H1 (cell line): ENCODE results near the gene RADIL. TPM values are rescaled to one million over a fixed set of nuclear protein-coding genes. Genes with fewer than 3 reads are reported as not detected.
A peak's percentile ranks its signal among the peaks of the same experiment; 100 is the strongest.

Experiments
- CTCF ChIA-PET: fragments of 300-600 bp; sonication (Branson Sonifier 250); formaldehyde crosslinking; loops from one replicate; lab custom pipeline; 2021; ENCODE audit not compliant: partially characterized antibody; lab: Charles Lee
- POLR2A ChIA-PET: fragments of 300-600 bp; sonication (Branson Sonifier 250); formaldehyde crosslinking; loops from one replicate; lab custom pipeline; 2021; ENCODE audit warnings: inconsistent platforms; ENCODE audit not compliant: partially characterized antibody; lab: Charles Lee
- DNase-seq, 2 experiments: peaks; one replicate each; pipeline versions ENCODE4 v3.0.0 to v3.0.0-alpha.2; 2010 to 2022; ENCODE audit warnings: low spot score in 2 of 2, low read depth in 1 of 2, mixed read lengths in 1 of 2
- FAIRE-seq: peaks from 2 replicates; lab custom pipeline; 2011; peaks lifted over from hg19 to GRCh38; lab: Jason Lieb, UNC
- H2AFZ ChIP-seq: 2 replicates; pipeline ENCODE4 v1.8.1; 2012; ENCODE audit warnings: low read length, inconsistent platforms
- H2AK5ac ChIP-seq: 2 replicates; pipeline ENCODE4 v1.6.1; 2013; ENCODE audit warnings: low read depth, low read length
- H2BK120ac ChIP-seq: replicated peaks from 2 replicates; pipeline ENCODE3; 2013; ENCODE audit warnings: low read depth, low read length, inconsistent platforms
- H2BK12ac ChIP-seq: 2 replicates; pipeline ENCODE4 v1.6.1; 2013; ENCODE audit warnings: low read depth, low read length
- H2BK15ac ChIP-seq: 2 replicates; pipeline ENCODE4 v1.6.1; 2013; ENCODE audit warnings: low read length
- H2BK20ac ChIP-seq: 2 replicates; pipeline ENCODE4 v1.6.1; 2013; ENCODE audit warnings: low read length
- H2BK5ac ChIP-seq: 2 replicates; pipeline ENCODE4 v1.6.1; 2013; ENCODE audit warnings: low read depth, low read length
- H3K14ac ChIP-seq: 2 replicates; pipeline ENCODE4 v1.6.1; 2013; ENCODE audit warnings: inconsistent platforms; ENCODE audit not compliant: insufficient read length
- H3K18ac ChIP-seq: 2 replicates; pipeline ENCODE4 v1.6.1; 2013; ENCODE audit warnings: low read length; ENCODE audit errors: extremely low read depth
- H3K23ac ChIP-seq: 2 replicates; pipeline ENCODE4 v1.6.1; 2013; ENCODE audit warnings: inconsistent platforms; ENCODE audit not compliant: insufficient read length
- H3K23me2 ChIP-seq: 2 replicates; pipeline ENCODE4 v1.6.1; 2013; ENCODE audit warnings: low read depth, low read length
- H3K27ac ChIP-seq: 2 replicates; pipeline ENCODE4 v1.6.1; 2011; ENCODE audit warnings: low read depth, low read length, inconsistent platforms
- H3K27me3 ChIP-seq, 4 experiments: replicated peaks in 1 of 4; 1 replicate in 1 of 4; 2 replicates in 3 of 4; pipeline versions ENCODE4 v1.6.1 to v1.8.1; 2011 to 2013; ENCODE audit warnings: low read length in 3 of 4, mild to moderate bottlenecking in 3 of 4, inconsistent platforms in 2 of 4, mixed read lengths in 2 of 4, moderate library complexity in 1 of 4; ENCODE audit not compliant: control insufficient read depth in 3 of 4, insufficient read depth in 3 of 4; ENCODE audit errors: extremely low read depth in 1 of 4
- H3K36me3 ChIP-seq, 4 experiments: 2 replicates each; pipeline versions ENCODE4 v1.6.1 to v1.8.1; 2011 to 2013; ENCODE audit warnings: mild to moderate bottlenecking in 4 of 4, low read length in 3 of 4, moderate library complexity in 2 of 4, control low read depth in 1 of 4, inconsistent platforms in 1 of 4; ENCODE audit not compliant: insufficient read depth in 4 of 4, control insufficient read depth in 2 of 4
- H3K4ac ChIP-seq: replicated peaks from 2 replicates; pipeline ENCODE3; 2013; ENCODE audit warnings: low read length, low read depth, mixed read lengths, inconsistent platforms; ENCODE audit not compliant: insufficient read length
- H3K4me1 ChIP-seq, 4 experiments: replicated peaks in 1 of 4; 1 replicate in 1 of 4; 2 replicates in 3 of 4; pipeline versions ENCODE4 v1.6.1 to v1.8.1; 2011 to 2013; ENCODE audit warnings: low read length in 3 of 4, inconsistent platforms in 2 of 4, mixed read lengths in 1 of 4; ENCODE audit not compliant: insufficient read depth in 4 of 4, control insufficient read depth in 3 of 4
- H3K4me2 ChIP-seq, 2 experiments: 2 replicates each; pipeline versions ENCODE4 v1.6.1 to v1.8.1; 2011 to 2013; ENCODE audit warnings: low read depth in 2 of 2, low read length in 2 of 2, control low read depth in 1 of 2, inconsistent platforms in 1 of 2, mild to moderate bottlenecking in 1 of 2; ENCODE audit not compliant: insufficient read depth in 1 of 2
- H3K4me3 ChIP-seq, 4 experiments: fragments of 200-600, 300-600 bp in 1 of 4; sonication (generic), shearing (Covaris generic), sonication (Bioruptor Twin) in 1 of 4; 2 replicates each; pipeline versions ENCODE4 v1.5.1 to v1.8.1; 2011 to 2016; ENCODE audit warnings: low read length in 4 of 4, low read depth in 3 of 4, control low read depth in 2 of 4, inconsistent platforms in 2 of 4, mild to moderate bottlenecking in 2 of 4, mixed read lengths in 1 of 4, moderate library complexity in 1 of 4; ENCODE audit not compliant: insufficient read depth in 2 of 4; ENCODE audit errors: extremely low read depth in 1 of 4
- H3K56ac ChIP-seq: replicated peaks from 2 replicates; pipeline ENCODE3; 2013; ENCODE audit warnings: low read depth, mild to moderate bottlenecking, mixed read lengths, low read length, inconsistent platforms; ENCODE audit not compliant: insufficient read length
- H3K79me1 ChIP-seq: 2 replicates; pipeline ENCODE4 v1.6.1; 2013; ENCODE audit warnings: low read depth, low read length, control low read depth
- H3K79me2 ChIP-seq, 2 experiments: 2 replicates each; pipeline versions ENCODE4 v1.6.1 to v1.8.1; 2012 to 2013; ENCODE audit warnings: low read length in 2 of 2, mild to moderate bottlenecking in 2 of 2, inconsistent platforms in 1 of 2; ENCODE audit not compliant: insufficient read depth in 2 of 2, control insufficient read depth in 1 of 2
- H3K9ac ChIP-seq, 4 experiments: replicated peaks in 1 of 4; 1 replicate in 1 of 4; 2 replicates in 3 of 4; pipeline versions ENCODE4 v1.6.1 to v1.8.1; 2011 to 2013; ENCODE audit warnings: low read depth in 3 of 4, low read length in 3 of 4, control low read depth in 2 of 4, mild to moderate bottlenecking in 2 of 4, moderate library complexity in 2 of 4, inconsistent platforms in 1 of 4; ENCODE audit errors: extremely low read depth in 1 of 4
- H3K9me3 ChIP-seq, 2 experiments: 2 replicates each; pipeline versions ENCODE4 v1.6.1 to v1.8.1; 2012 to 2013; ENCODE audit warnings: mild to moderate bottlenecking in 2 of 2, moderate library complexity in 2 of 2, control low read depth in 1 of 2, inconsistent platforms in 1 of 2, low read depth in 1 of 2, low read length in 1 of 2, mixed read lengths in 1 of 2; ENCODE audit not compliant: insufficient read depth in 2 of 2
- H4K20me1 ChIP-seq, 2 experiments: replicated peaks in 1 of 2; 2 replicates each; pipeline versions ENCODE3 to v1.8.1; 2011 to 2013; ENCODE audit warnings: inconsistent platforms in 2 of 2, low read length in 2 of 2, mild to moderate bottlenecking in 1 of 2; ENCODE audit not compliant: insufficient read depth in 2 of 2, control insufficient read depth in 1 of 2
- H4K5ac ChIP-seq: 2 replicates; pipeline ENCODE4 v1.6.1; 2013; ENCODE audit warnings: low read length, low read depth, mixed read lengths, inconsistent platforms; ENCODE audit not compliant: insufficient read length
- H4K8ac ChIP-seq: 2 replicates; pipeline ENCODE4 v1.8.0; 2013; ENCODE audit warnings: mild to moderate bottlenecking, moderate library complexity, low read length, inconsistent platforms; ENCODE audit not compliant: insufficient read depth; ENCODE audit errors: extremely low read depth
- H4K91ac ChIP-seq: replicated peaks from 2 replicates; pipeline ENCODE3; 2013; ENCODE audit warnings: low read length, mixed read lengths, inconsistent platforms; ENCODE audit not compliant: insufficient read length
- CBX5 ChIP-seq: fragments of 300-800, 300-1000 bp; sonication (generic); IDR thresholded peaks from 2 replicates; pipeline ENCODE4 v1.7.1; 2016; ENCODE audit warnings: antibody characterized with exemption, low read length, low read depth
- CTCF ChIP-seq, 3 experiments: IDR thresholded peaks; 1 replicate in 2 of 3; 2 replicates in 1 of 3; pipeline versions ENCODE4 v1.5.1 to v1.6.1; 2011; ENCODE audit warnings: low read length in 3 of 3, mild to moderate bottlenecking in 3 of 3, inconsistent platforms in 2 of 3, low read depth in 1 of 3, moderate library complexity in 1 of 3; ENCODE audit not compliant: insufficient read depth in 1 of 3; ENCODE audit errors: control extremely low read depth in 1 of 3
- EGR1 ChIP-seq: IDR thresholded peaks from 2 replicates; pipeline ENCODE4 v1.6.1; 2011; ENCODE audit warnings: low read depth, low read length, borderline replicate concordance
- GTF2F1 ChIP-seq: IDR thresholded peaks from 2 replicates; pipeline ENCODE4 v1.6.1; 2012; ENCODE audit warnings: low read depth, low read length, improper control_type of control experiment, borderline replicate concordance
- MAFK ChIP-seq: IDR thresholded peaks from 2 replicates; pipeline ENCODE4 v1.6.1; 2012; ENCODE audit warnings: low read depth, mild to moderate bottlenecking, improper control_type of control experiment, low read length
- RAD21 ChIP-seq, 2 experiments: IDR thresholded peaks in 1 of 2; conservative IDR thresholded peaks in 1 of 2; 2 replicates each; pipeline ENCODE4 v1.6.1; 2011; ENCODE audit warnings: low read depth in 2 of 2, low read length in 2 of 2, improper control_type of control experiment in 1 of 2, inconsistent platforms in 1 of 2, mild to moderate bottlenecking in 1 of 2, moderate library complexity in 1 of 2
- RXRA ChIP-seq: IDR thresholded peaks from 2 replicates; pipeline ENCODE4 v1.6.1; 2011; ENCODE audit warnings: low read depth, mild to moderate bottlenecking, low read length, moderate library complexity; ENCODE audit not compliant: insufficient read depth
- TAF1 ChIP-seq: IDR thresholded peaks from 2 replicates; pipeline ENCODE4 v1.6.1; 2011; ENCODE audit warnings: mild to moderate bottlenecking, low read depth, low read length
- TBP ChIP-seq: IDR thresholded peaks from 2 replicates; pipeline ENCODE4 v1.6.1; 2011; ENCODE audit warnings: low read depth, low read length, improper control_type of control experiment
- WGBS, 2 experiments: shearing (Covaris generic) in 1 of 2; methylation state at CpG; one replicate each; pipeline versions ENCODE4 v1.1.6 to v1.1.7; 2013 to 2015; ENCODE audit warnings: low lambda C conversion rate in 2 of 2, mixed read lengths in 2 of 2, inconsistent platforms in 1 of 2, low coverage in 1 of 2, missing lambda C conversion rate in 1 of 2; ENCODE audit not compliant: insufficient replicate concordance in 2 of 2, insufficient coverage in 1 of 2, insufficient read length in 1 of 2; ENCODE audit errors: extremely low coverage in 1 of 2, missing lambda C conversion rate in 1 of 2; 5-methylcytosine and 5-hydroxymethylcytosine counted together
- polyA plus RNA-seq, 7 experiments: library from polyadenylated mRNA; depleted of rRNA in 3 of 7; stranded (reverse) in 5 of 7; unstranded in 2 of 7; fragments of >200 nt in 5 of 7; fragments of 200-250 nt in 2 of 7; gene quantifications; 1 replicate in 5 of 7; 2 replicates in 1 of 7; 4 replicates in 1 of 7; pipeline versions ENCODE4 v1.2.1 to v1.2.3, GENCODE V29; 2011 to 2013; ENCODE audit warnings: missing spikeins in 2 of 7, mixed read lengths in 2 of 7
- total RNA-seq: library from RNA; stranded (reverse); fragmentation: NEBNext Ultra II Directional; extraction: Animal tissue kit (Norgen Biotek cat#: 25700); gene quantifications from 2 replicates; pipeline ENCODE4 v1.2.1, GENCODE V29; 2021

RADIL gene
- total and polyA plus RNA-seq, 2 of the 8 experiments (the other 6 are each of a cell fraction or from before 2014, with no cell fraction given): 5.0 to 5.4 TPM

DNA sequence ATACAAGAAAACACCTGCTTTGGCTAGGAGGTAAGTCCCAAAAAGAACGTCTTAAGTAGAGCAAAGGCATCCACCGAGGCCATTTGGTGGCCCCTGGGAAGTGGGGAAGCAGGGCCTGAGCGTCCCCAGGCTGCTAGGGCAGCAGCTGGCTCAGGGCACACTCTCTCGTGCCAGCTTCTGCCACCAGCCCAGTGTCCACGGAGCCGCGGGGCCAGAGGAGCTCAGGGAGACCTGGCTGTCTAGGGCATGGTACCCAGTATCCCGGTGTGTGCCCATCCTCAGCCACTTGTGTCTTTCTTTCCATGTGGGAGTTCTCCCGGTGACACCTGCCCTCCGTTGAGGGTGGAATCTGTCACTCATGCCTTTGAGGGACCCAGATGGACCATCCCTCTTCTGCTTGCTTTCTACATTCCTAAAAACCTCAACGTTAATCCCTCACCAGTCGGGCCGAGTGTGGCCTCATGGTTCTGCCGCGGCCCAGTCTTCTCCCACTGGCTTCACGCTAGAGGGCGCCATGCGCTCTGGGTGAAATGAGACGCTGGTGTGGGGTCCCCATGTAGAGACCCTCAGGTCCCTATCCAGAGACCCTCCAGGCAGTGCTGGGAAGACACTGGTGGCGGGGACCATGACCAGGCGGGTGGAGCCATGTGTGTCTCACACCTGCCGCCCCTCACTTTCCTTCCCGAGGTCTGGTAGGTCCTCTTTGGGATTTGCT is 117.6 kb downstream of the RADIL start:
- H3K23ac ChIP-seq: no peak overlapping the region
- DNase-seq: peak in 1 of 2 experiments; percentile 74
- no peak overlapping the region for H3K4me3 ChIP-seq
- H2AFZ ChIP-seq: no peak overlapping the region
- ChIA-PET POLR2A (no interaction called here), CTCF (interaction anchor here (0.6 to 2.4 kb wide), 13 partner anchors 10 to 597 kb away, joined by 3 to 10 read pairs (median 4); partner anchors contain the start of gene AP5Z1)
- H3K23me2 ChIP-seq: no peaks in the 10 kb centered on the region
- no peaks in the 10 kb centered on the region for H3K79me2 ChIP-seq
- H4K5ac ChIP-seq: no peak overlapping the region
- H2BK20ac ChIP-seq: no peak overlapping the region
- no peak overlapping the region for H2AK5ac ChIP-seq
- peaks cover 0 to 5% (median 0%) of the 10 kb centered on the region in 4 experiments; a peak in 2 of 8 replicates for H3K36me3 ChIP-seq
- no peak for FAIRE-seq
- no peak overlapping the region for H2BK120ac ChIP-seq
- H3K4me1 ChIP-seq: no peaks in the 10 kb centered on the region
- H3K14ac ChIP-seq: no peak overlapping the region
- H4K20me1 ChIP-seq: no peaks in the 10 kb centered on the region
- TF ChIP-seq CBX5: no peak
- TF ChIP-seq MAFK: no peak
- TF ChIP-seq TBP: no peak
- peak; percentile 37 to 47 for TF ChIP-seq RAD21 (IDR thresholded peaks at IDR 0.05 in 1 of 2, conservative IDR thresholded peaks at IDR 0.05 in 1 of 2; ENCODE audit: low read depth in 2 of 2, low read length in 2 of 2)
- no peak for TF ChIP-seq EGR1
- TF ChIP-seq RXRA: no peak
- no peak for TF ChIP-seq GTF2F1
- peak; percentile 60 to 67 (median 61) for TF ChIP-seq CTCF (IDR thresholded peaks at IDR 0.05; ENCODE audit: control extremely low read depth in 1 of 3, insufficient read depth in 1 of 3, low read depth in 1 of 3, low read length in 3 of 3)
- TF ChIP-seq TAF1: no peak
- no peak overlapping the region for H2BK15ac ChIP-seq
- no peaks in the 10 kb centered on the region for H3K27me3 ChIP-seq
- H2BK12ac ChIP-seq: no peak overlapping the region
- H3K27ac ChIP-seq: no peak overlapping the region
- H4K8ac ChIP-seq: no peak overlapping the region; the same call in 1 of the 2 replicates
- no peak overlapping the region for H3K56ac ChIP-seq
- no peak overlapping the region for H3K18ac ChIP-seq
- no peak overlapping the region for H3K4me2 ChIP-seq
- H4K91ac ChIP-seq: peak overlapping the region; percentile 30
- no peak overlapping the region for H3K4ac ChIP-seq
- no peak overlapping the region for H3K9ac ChIP-seq
- H2BK5ac ChIP-seq: no peak overlapping the region
- H3K79me1 ChIP-seq: no peaks in the 10 kb centered on the region
- no peaks in the 10 kb centered on the region for H3K9me3 ChIP-seq
- 72% methylated on average over 22 of the region's 23 CpGs; no CpG with 5 or more reads in 1 of the 2 experiments for WGBS, 2 experiments
